MM.1S (cell line): Measurements from ENCODE around the gene PTGR1.

Experiments
- DNase-seq: peaks from one replicate; pipeline ENCODE4 v3.0.0-alpha.2; 2015
- H2AFZ ChIP-seq: fragments of 300-600 bp; sonication (generic); 2 replicates; pipeline ENCODE4 v1.6.0; 2016; ENCODE audit warnings: antibody characterized with exemption, low read length
- H3F3A ChIP-seq: fragments of 300-600 bp; sonication (generic); 2 replicates; pipeline ENCODE4 v1.6.1; 2016; ENCODE audit warnings: mild to moderate bottlenecking, antibody characterized with exemption, low read length, moderate library complexity, mixed read lengths; ENCODE audit not compliant: insufficient read depth
- H3K27ac ChIP-seq: fragments of 300-600 bp; sonication (generic); 2 replicates; pipeline ENCODE4 v1.5.1; 2016; ENCODE audit warnings: mild to moderate bottlenecking, low read length
- H3K27me3 ChIP-seq: fragments of 300-600 bp; sonication (generic); replicated peaks from 2 replicates; pipeline ENCODE4 v1.6.0; 2016; ENCODE audit warnings: low read length; ENCODE audit not compliant: insufficient read depth
- H3K36me3 ChIP-seq: fragments of 300-600 bp; sonication (generic); replicated peaks from 2 replicates; pipeline ENCODE4 v1.6.1; 2016; ENCODE audit warnings: mild to moderate bottlenecking, low read length, mixed read lengths; ENCODE audit not compliant: insufficient read depth
- H3K4me1 ChIP-seq: fragments of 300-600 bp; sonication (generic); 2 replicates; pipeline ENCODE4 v1.6.1; 2016; ENCODE audit warnings: low read length, mixed read lengths
- H3K4me2 ChIP-seq: fragments of 300-600 bp; sonication (generic); 2 replicates; pipeline ENCODE4 v1.6.0; 2016; ENCODE audit warnings: low read depth, low read length
- H3K4me3 ChIP-seq: fragments of 300-600 bp; sonication (generic); 2 replicates; pipeline ENCODE4 v1.5.1; 2016; ENCODE audit warnings: low read length, mixed read lengths
- H3K79me2 ChIP-seq: fragments of 300-600 bp; sonication (generic); 2 replicates; pipeline ENCODE4 v1.6.1; 2016; ENCODE audit warnings: mixed run types, low read length, mixed read lengths
- H3K9ac ChIP-seq: fragments of 300-600 bp; sonication (generic); 2 replicates; pipeline ENCODE4 v1.6.1; 2016; ENCODE audit warnings: low read length, mixed read lengths
- H3K9me2 ChIP-seq: fragments of 300-600 bp; sonication (generic); replicated peaks from 2 replicates; pipeline ENCODE4 v1.6.1; 2016; ENCODE audit warnings: mild to moderate bottlenecking, low read length, mixed read lengths; ENCODE audit not compliant: insufficient read depth
- H3K9me3 ChIP-seq: fragments of 300-600 bp; sonication (generic); replicated peaks from 2 replicates; pipeline ENCODE4 v1.6.1; 2016; ENCODE audit warnings: mild to moderate bottlenecking, low read length, mixed read lengths; ENCODE audit not compliant: insufficient read depth
- H4K20me1 ChIP-seq: fragments of 300-600 bp; sonication (generic); 2 replicates; pipeline ENCODE4 v1.6.1; 2016; ENCODE audit warnings: mild to moderate bottlenecking, low read length, moderate library complexity, mixed read lengths; ENCODE audit not compliant: insufficient read depth
- CTCF ChIP-seq: fragments of 300-600 bp; sonication (generic); IDR thresholded peaks from 2 replicates; pipeline ENCODE4 v1.5.1; 2016; ENCODE audit warnings: antibody characterized with exemption, low read length, mixed read lengths
- EZH2 ChIP-seq: fragments of 300-600 bp; sonication (generic); optimal IDR thresholded peaks from 2 replicates; pipeline ENCODE3; 2017; ENCODE audit warnings: low read depth, mild to moderate bottlenecking, antibody characterized with exemption, low read length, mixed read lengths
- EZH2phosphoT487 ChIP-seq: fragments of 300-600 bp; sonication (generic); IDR thresholded peaks from 2 replicates; pipeline ENCODE4 v1.6.1; 2018; ENCODE audit warnings: antibody characterized with exemption, low read length

Gene PTGR1

GRCh38 chr9:111634860-111635259 lies 35.4 kb upstream of the PTGR1 start:
- no peak for TF ChIP-seq EZH2phosphoT487
- Histone ChIP-seq H3K4me1 (peaks cover 5% of the 10 kb centered on the region; the same call in 1 of the 2 replicates), H3K4me3 (no peak overlapping the region), H3K9me2 (no peaks in the 10 kb centered on the region), H3F3A (0 out of 2 replicates have a peak, but pooled peaks cover 5% of the 10 kb centered on the region), H4K20me1 (peaks cover 16% of the 10 kb centered on the region; the same call in 1 of the 2 replicates), H3K9ac (no peak overlapping the region), H3K27ac (no peak overlapping the region), H3K4me2 (no peak overlapping the region), H3K9me3 (no peaks in the 10 kb centered on the region), H3K27me3 (no peaks in the 10 kb centered on the region), H3K79me2 (peaks cover 84% of the 10 kb centered on the region), H2AFZ (no peak overlapping the region), H3K36me3 (no peaks in the 10 kb centered on the region)
- no peak for DNase-seq

- H4K20me1 ChIP-seq: peaks cover 16% of the 10 kb centered on the region; the same call in 1 of the 2 replicates
- no peak overlapping the region for H3K4me3 ChIP-seq
- TF ChIP-seq EZH2phosphoT487 (no peak), CTCF (no peak), EZH2 (no peak)
- no peaks in the 10 kb centered on the region for H3K9me3 ChIP-seq
- no peaks in the 10 kb centered on the region for H3K36me3 ChIP-seq
- no peaks in the 10 kb centered on the region for H3K9me2 ChIP-seq
- H3K79me2 ChIP-seq: peaks cover 70% of the 10 kb centered on the region
- 0 out of 2 replicates have a peak, but pooled peaks cover 5% of the 10 kb centered on the region for H3F3A ChIP-seq
- H3K27me3 ChIP-seq: no peaks in the 10 kb centered on the region
- peaks cover 5% of the 10 kb centered on the region; the same call in 1 of the 2 replicates for H3K4me1 ChIP-seq
- H3K4me2 ChIP-seq: peak overlapping the region; percentile 87; the same call in 1 of the 2 replicates
- H3K27ac ChIP-seq: no peak overlapping the region
- H2AFZ ChIP-seq: no peak overlapping the region
- no peak for DNase-seq
- H3K9ac ChIP-seq: no peak overlapping the region
Observed at GRCh38 chr9:111633389-111633736, 33.9 kb upstream of the PTGR1 start.

- Histone ChIP-seq H3K4me1 (peaks cover 5% of the 10 kb centered on the region; the same call in 1 of the 2 replicates), H3K9ac (peak overlapping the region; percentile 86; the same call in 1 of the 2 replicates)
Observed at GRCh38 chr9:111632695-111633388, 33.4 kb upstream of the PTGR1 start.

More at GRCh38 chr9:111632695-111633388, 33.4 kb upstream of the PTGR1 start:
- H2AFZ ChIP-seq: no peak overlapping the region
- peak overlapping the region; percentile 87 for H3K4me2 ChIP-seq
- no peaks in the 10 kb centered on the region for H3K27me3 ChIP-seq
- 0 out of 2 replicates have a peak, but pooled peaks cover 5% of the 10 kb centered on the region for H3F3A ChIP-seq
- peaks cover 16% of the 10 kb centered on the region; the same call in 1 of the 2 replicates for H4K20me1 ChIP-seq
- TF ChIP-seq EZH2phosphoT487 (no peak), EZH2 (no peak), CTCF (no peak)
- no peak overlapping the region for H3K27ac ChIP-seq
- H3K9me2 ChIP-seq: no peaks in the 10 kb centered on the region
- H3K79me2 ChIP-seq: peaks cover 64% of the 10 kb centered on the region
- H3K4me3 ChIP-seq: peak overlapping the region; percentile 95
- H3K36me3 ChIP-seq: no peaks in the 10 kb centered on the region
- H3K9me3 ChIP-seq: no peaks in the 10 kb centered on the region
- DNase-seq: no peak
